Tibial nerve (tissue), 4 donors: ENCODE results near the gene POLR1F. TPM values are rescaled to one million over a fixed set of nuclear protein-coding genes. Genes with fewer than 3 reads are reported as not detected.

ENCODE experiments used
- DNase-seq, 2 donors: peaks; one replicate each; pipeline ENCODE4 v3.0.0-alpha.2; 2019; ENCODE audit warnings: low spot score in 2 of 2
- H3K27ac ChIP-seq, 4 donors: fragments of 200-600 bp; sonication (generic) in 3 of 4; one replicate each; pipeline ENCODE4 v1.5.1; 2017 to 2019; ENCODE audit warnings: mild to moderate bottlenecking in 1 of 4
- H3K27me3 ChIP-seq, 2 donors: fragments of 200-600 bp; sonication (generic) in 1 of 2; one replicate each; pipeline versions ENCODE4 v1.5.1 to v1.6.0; 2017 to 2019
- H3K36me3 ChIP-seq, 3 donors: fragments of 200-600 bp; sonication (generic); one replicate each; pipeline ENCODE4 v1.5.1; 2018 to 2019
- H3K4me1 ChIP-seq, 4 donors: fragments of 200-600 bp; sonication (generic) in 3 of 4; one replicate each; pipeline ENCODE4 v1.5.1; 2017 to 2019
- H3K4me3 ChIP-seq, 4 donors: fragments of 200-600 bp; sonication (generic) in 3 of 4; one replicate each; pipeline ENCODE4 v1.5.1; 2017 to 2019; ENCODE audit warnings: mild to moderate bottlenecking in 1 of 4, moderate library complexity in 1 of 4
- H3K9me3 ChIP-seq, 4 donors: fragments of 200-600 bp; sonication (generic) in 3 of 4; one replicate each; pipeline ENCODE4 v1.5.1; 2017 to 2019
- EP300 ChIP-seq, 2 donors: sonication (generic); formaldehyde crosslinking; IDR thresholded peaks; one replicate each; pipeline ENCODE4 v1.6.1; 2017; ENCODE audit warnings: antibody characterized with exemption in 2 of 2, mild to moderate bottlenecking in 1 of 2
- POLR2A ChIP-seq, 2 donors: fragments of 450-650 bp; IDR thresholded peaks; one replicate each; pipeline ENCODE4 v1.6.1; 2017; ENCODE audit warnings: antibody characterized with exemption in 2 of 2, mild to moderate bottlenecking in 2 of 2, moderate library complexity in 2 of 2
- WGBS, 2 donors: methylation state at CpG; one replicate each; pipeline ENCODE4 v1.1.5; 2018; 5-methylcytosine and 5-hydroxymethylcytosine counted together
- small RNA-seq: library from RNA; depleted of rRNA; stranded (forward); fragments of <200 nt; gene quantifications from one replicate; pipeline ENCODE3, GENCODE V24; 2016
- total RNA-seq, 4 donors: library from RNA; depleted of rRNA; stranded (reverse); fragments of >200 nt; gene quantifications; one replicate each; pipeline ENCODE4 v1.1.0, GENCODE V29; 2016
- TF ChIP-seq, protein P1 (sequence below), 5 experiments: fragments of 200-600 bp in 3 of 5; fragments of 450-650 bp in 2 of 5; sonication (generic) in 3 of 5; IDR thresholded peaks; one replicate each; pipeline ENCODE4 v1.5.1; 2016 to 2019; ENCODE audit warnings: antibody characterized with exemption in 5 of 5, mild to moderate bottlenecking in 3 of 5, moderate library complexity in 2 of 5

Gene POLR1F
- total RNA-seq, 4 donors from 2014 or later = 10.6 to 30.3 (median 12.8) TPM

DNA sequence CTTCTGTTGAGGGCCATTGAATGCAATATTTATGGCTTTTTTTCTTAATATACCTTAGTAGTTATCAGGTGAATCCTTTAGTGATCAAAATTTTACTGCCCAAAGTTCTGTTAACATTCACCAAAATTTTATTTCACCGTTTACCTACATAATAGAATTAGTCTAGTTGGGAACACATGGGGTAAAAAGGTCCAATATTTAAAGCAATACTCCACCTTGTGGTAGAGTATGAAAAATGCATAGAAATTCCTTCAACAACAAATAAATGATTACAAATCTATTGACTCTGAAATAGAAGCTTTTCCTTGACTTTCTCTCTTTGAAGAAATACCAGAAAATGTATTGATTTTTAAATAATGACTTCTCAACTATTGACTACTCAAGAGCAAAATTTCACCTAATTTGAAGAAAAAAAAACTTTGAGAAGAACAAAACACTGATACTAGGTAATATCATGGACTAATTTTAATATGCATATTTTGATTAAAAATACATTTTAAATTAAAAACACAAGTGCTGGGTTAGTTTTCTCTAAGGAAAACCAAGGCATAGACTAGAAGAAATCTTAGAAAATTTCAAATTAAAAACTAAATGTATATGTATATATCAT, 43.3 kb downstream of the POLR1F start:
- Histone ChIP-seq H3K4me1 (peaks cover 0 to 13% (median 0%) of the 10 kb centered on the region in 4 donors), H3K4me3 (no peak overlapping the region), H3K9me3 (no peaks in the 10 kb centered on the region), H3K27me3 (no peaks in the 10 kb centered on the region), H3K36me3 (no peaks in the 10 kb centered on the region), H3K27ac (no peak overlapping the region)
- no peak for TF ChIP-seq POLR2A (IDR thresholded peaks at IDR 0.05)
- TF ChIP-seq EP300 (IDR thresholded peaks at IDR 0.05) = no peak
- TF ChIP-seq, protein P1, sequence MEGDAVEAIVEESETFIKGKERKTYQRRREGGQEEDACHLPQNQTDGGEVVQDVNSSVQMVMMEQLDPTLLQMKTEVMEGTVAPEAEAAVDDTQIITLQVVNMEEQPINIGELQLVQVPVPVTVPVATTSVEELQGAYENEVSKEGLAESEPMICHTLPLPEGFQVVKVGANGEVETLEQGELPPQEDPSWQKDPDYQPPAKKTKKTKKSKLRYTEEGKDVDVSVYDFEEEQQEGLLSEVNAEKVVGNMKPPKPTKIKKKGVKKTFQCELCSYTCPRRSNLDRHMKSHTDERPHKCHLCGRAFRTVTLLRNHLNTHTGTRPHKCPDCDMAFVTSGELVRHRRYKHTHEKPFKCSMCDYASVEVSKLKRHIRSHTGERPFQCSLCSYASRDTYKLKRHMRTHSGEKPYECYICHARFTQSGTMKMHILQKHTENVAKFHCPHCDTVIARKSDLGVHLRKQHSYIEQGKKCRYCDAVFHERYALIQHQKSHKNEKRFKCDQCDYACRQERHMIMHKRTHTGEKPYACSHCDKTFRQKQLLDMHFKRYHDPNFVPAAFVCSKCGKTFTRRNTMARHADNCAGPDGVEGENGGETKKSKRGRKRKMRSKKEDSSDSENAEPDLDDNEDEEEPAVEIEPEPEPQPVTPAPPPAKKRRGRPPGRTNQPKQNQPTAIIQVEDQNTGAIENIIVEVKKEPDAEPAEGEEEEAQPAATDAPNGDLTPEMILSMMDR (IDR thresholded peaks at IDR 0.05) = peak; percentile 41 to 60 (median 50)
- no peak for DNase-seq
- 0 to 10% methylated on average over 1 of the region's 1 CpG for WGBS, 2 donors

DNA sequence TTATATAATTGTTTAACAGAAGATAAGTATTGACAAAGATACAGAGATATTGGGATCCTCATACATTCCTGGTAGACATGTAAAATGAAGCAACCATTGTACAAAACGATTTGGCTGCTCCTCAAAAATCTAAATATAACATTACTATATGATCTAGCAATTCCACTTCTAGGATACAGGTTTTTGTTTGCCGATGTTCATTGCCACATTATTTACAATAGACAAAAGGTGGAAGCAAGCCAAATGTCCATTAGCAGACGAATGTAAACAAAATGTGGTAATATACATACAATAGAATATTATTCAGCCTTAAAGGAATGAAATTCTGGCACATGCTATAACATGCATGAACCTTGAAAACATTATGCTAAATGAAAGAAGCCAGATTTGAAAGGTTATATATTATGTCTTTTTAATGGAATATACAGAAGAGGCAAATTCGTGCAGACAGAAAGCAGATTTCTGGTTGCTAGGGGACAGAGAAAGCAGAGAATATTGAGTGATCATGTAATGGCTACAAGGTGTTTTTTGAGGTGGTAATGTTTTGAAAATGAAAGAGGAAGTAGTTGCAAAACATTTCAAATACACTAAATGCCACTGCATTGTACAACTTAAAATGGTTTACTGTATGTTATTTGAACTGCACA, 44.9 kb downstream of the POLR1F start:
- Histone ChIP-seq H3K27me3 (no peaks in the 10 kb centered on the region), H3K9me3 (no peaks in the 10 kb centered on the region), H3K4me3 (no peak overlapping the region), H3K36me3 (no peaks in the 10 kb centered on the region), H3K27ac (no peak overlapping the region), H3K4me1 (peaks cover 0 to 13% (median 0%) of the 10 kb centered on the region in 4 donors)
- DNase-seq = no peak
- WGBS, 2 donors = 23 to 27% methylated on average over 4 of the region's 4 CpGs
- TF ChIP-seq, protein P1 (IDR thresholded peaks at IDR 0.05) = no peak
- no peak for TF ChIP-seq EP300 (IDR thresholded peaks at IDR 0.05)
- TF ChIP-seq POLR2A (IDR thresholded peaks at IDR 0.05) = no peak

DNA sequence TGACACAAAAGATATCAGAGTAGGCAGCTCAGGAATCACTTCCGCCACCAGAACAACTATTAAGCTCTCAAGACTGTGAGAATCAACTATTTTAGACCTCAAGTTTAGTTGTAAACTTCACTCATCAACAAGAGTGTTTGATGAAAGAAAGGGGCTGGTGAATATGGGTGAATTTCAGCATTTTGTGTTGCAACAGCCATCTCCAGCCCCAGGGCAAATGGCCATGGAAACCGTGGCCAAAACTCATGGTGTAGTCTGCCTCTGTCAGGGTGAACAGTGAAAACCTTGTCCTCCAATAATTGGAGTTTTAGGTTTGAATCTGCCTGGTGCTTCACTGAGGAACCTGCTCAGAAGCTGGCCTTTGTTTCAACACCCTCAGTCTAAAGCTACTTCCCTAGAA, 60.0 kb downstream of the POLR1F start:
- H3K4me1 ChIP-seq = no peaks in the 10 kb centered on the region
- H3K4me3 ChIP-seq = no peak overlapping the region
- no peaks in the 10 kb centered on the region for H3K27me3 ChIP-seq
- no peak for DNase-seq
- H3K9me3 ChIP-seq = peaks cover 0 to 41% (median 6%) of the 10 kb centered on the region in 4 donors
- H3K27ac ChIP-seq = no peak overlapping the region
- H3K36me3 ChIP-seq = no peaks in the 10 kb centered on the region
- 63 to 83% methylated on average over 2 of the region's 2 CpGs for WGBS, 2 donors
- TF ChIP-seq, protein P1 (IDR thresholded peaks at IDR 0.05) = no peak
- no peak for TF ChIP-seq EP300 (IDR thresholded peaks at IDR 0.05)
- no peak for TF ChIP-seq POLR2A (IDR thresholded peaks at IDR 0.05)

Small RNA genes within 50 kb of the gene (small RNA-seq; reads per million reads assigned to genes)
- not detected for gene MIR3146

Other genes with a start within 250 kb of the POLR1F start
- gene TMEM196, start 64.6 kb upstream of the POLR1F start, total RNA-seq = not detected